ENCODE results near the gene LPP. TPM values are rescaled to one million over a fixed set of nuclear protein-coding genes. Genes with fewer than 3 reads are reported as not detected.

Gene LPP
- total and polyA plus RNA-seq, 4 donors = 11.1 to 219 (median 66.5) TPM

- ATAC-seq (ENCODE audit: insufficient read depth, low FRiP score) (no peak), DNase-seq (no peak)
- Histone ChIP-seq H3K9ac (ENCODE audit: insufficient read depth in 1 of 2, low read length in 2 of 2) (no peak overlapping the region), H3K9me3 (ENCODE audit: control insufficient read depth in 4 of 4, insufficient read depth in 3 of 4, low read length in 3 of 4) (no peaks in the 10 kb centered on the region), H3K4me1 (ENCODE audit: control insufficient read depth in 5 of 5, insufficient read depth in 5 of 5, low read length in 5 of 5) (peaks cover 5 to 34% (median 19%) of the 10 kb centered on the region in 5 donors), H3K4me3 (no peak overlapping the region), H3K27me3 (ENCODE audit: control insufficient read depth in 3 of 3, insufficient read depth in 3 of 3, low read length in 2 of 3) (no peaks in the 10 kb centered on the region), H3K36me3 (ENCODE audit: control insufficient read depth in 4 of 4, insufficient read depth in 4 of 4, low read length in 4 of 4) (no peaks in the 10 kb centered on the region), H3K27ac (ENCODE audit: low read depth in 1 of 2, low read length in 1 of 2) (no peak overlapping the region)
- 89 to 96% methylated on average over 3 of the region's 3 CpGs for WGBS, 2 donors
- TF ChIP-seq, protein P1, sequence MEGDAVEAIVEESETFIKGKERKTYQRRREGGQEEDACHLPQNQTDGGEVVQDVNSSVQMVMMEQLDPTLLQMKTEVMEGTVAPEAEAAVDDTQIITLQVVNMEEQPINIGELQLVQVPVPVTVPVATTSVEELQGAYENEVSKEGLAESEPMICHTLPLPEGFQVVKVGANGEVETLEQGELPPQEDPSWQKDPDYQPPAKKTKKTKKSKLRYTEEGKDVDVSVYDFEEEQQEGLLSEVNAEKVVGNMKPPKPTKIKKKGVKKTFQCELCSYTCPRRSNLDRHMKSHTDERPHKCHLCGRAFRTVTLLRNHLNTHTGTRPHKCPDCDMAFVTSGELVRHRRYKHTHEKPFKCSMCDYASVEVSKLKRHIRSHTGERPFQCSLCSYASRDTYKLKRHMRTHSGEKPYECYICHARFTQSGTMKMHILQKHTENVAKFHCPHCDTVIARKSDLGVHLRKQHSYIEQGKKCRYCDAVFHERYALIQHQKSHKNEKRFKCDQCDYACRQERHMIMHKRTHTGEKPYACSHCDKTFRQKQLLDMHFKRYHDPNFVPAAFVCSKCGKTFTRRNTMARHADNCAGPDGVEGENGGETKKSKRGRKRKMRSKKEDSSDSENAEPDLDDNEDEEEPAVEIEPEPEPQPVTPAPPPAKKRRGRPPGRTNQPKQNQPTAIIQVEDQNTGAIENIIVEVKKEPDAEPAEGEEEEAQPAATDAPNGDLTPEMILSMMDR (IDR thresholded peaks at IDR 0.05; ENCODE audit: control extremely low read depth, extremely low read depth) = no peak
Observed at GRCh38 chr3:188680605-188681004, 526.6 kb downstream of the LPP start.

DNA sequence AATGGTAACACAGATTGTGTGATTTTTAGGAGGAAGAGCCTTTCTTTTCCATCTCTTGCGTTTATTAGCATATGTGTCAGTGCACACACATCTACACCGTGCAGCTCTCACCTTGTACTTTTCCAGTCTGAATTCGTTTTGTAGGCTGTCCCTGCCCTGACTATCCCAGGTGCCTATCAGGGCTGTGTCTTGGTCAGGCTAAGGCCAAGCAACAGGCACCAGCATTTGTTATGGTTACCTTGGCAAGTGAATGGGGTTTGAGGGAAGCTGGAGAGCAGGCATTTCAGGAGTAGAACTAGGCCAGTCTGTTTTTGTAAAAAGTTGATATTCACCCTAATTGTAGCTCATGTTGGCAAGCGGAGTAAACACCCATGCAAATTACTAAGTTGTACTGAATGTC is 528.4 kb downstream of the LPP start:
- Histone ChIP-seq H3K9me3 (ENCODE audit: control insufficient read depth in 4 of 4, insufficient read depth in 3 of 4, low read length in 3 of 4) (no peaks in the 10 kb centered on the region), H3K4me3 (no peak overlapping the region), H3K36me3 (ENCODE audit: control insufficient read depth in 4 of 4, insufficient read depth in 4 of 4, low read length in 4 of 4) (no peaks in the 10 kb centered on the region), H3K9ac (ENCODE audit: insufficient read depth in 1 of 2, low read length in 2 of 2) (no peak overlapping the region), H3K27me3 (ENCODE audit: control insufficient read depth in 3 of 3, insufficient read depth in 3 of 3, low read length in 2 of 3) (no peaks in the 10 kb centered on the region), H3K27ac (ENCODE audit: low read depth in 1 of 2, low read length in 1 of 2) (peak overlapping the region; percentile 84 to 95), H3K4me1 (ENCODE audit: control insufficient read depth in 5 of 5, insufficient read depth in 5 of 5, low read length in 5 of 5) (peaks cover 5 to 47% (median 19%) of the 10 kb centered on the region in 5 donors)
- TF ChIP-seq, protein P1 (IDR thresholded peaks at IDR 0.05; ENCODE audit: control extremely low read depth, extremely low read depth) = no peak
- DNase-seq = no peak
- ATAC-seq (ENCODE audit: insufficient read depth, low FRiP score) = no peak
- 91 to 97% methylated on average over 4 of the region's 4 CpGs for WGBS, 2 donors

- peak; percentile 52 for ATAC-seq (ENCODE audit: insufficient read depth, low FRiP score)
- Histone ChIP-seq H3K9me3 (ENCODE audit: control insufficient read depth in 4 of 4, insufficient read depth in 3 of 4, low read length in 3 of 4) (no peaks in the 10 kb centered on the region), H3K9ac (ENCODE audit: insufficient read depth in 1 of 2, low read length in 2 of 2) (no peak overlapping the region), H3K36me3 (ENCODE audit: control insufficient read depth in 4 of 4, insufficient read depth in 4 of 4, low read length in 4 of 4) (no peaks in the 10 kb centered on the region), H3K4me3 (no peak overlapping the region), H3K27me3 (ENCODE audit: control insufficient read depth in 3 of 3, insufficient read depth in 3 of 3, low read length in 2 of 3) (no peaks in the 10 kb centered on the region), H3K27ac (ENCODE audit: low read depth in 1 of 2, low read length in 1 of 2) (peak overlapping the region; percentile 53 to 95), H3K4me1 (ENCODE audit: control insufficient read depth in 5 of 5, insufficient read depth in 5 of 5, low read length in 5 of 5) (peaks cover 5 to 50% (median 19%) of the 10 kb centered on the region in 5 donors)
- TF ChIP-seq, protein P1 (IDR thresholded peaks at IDR 0.05; ENCODE audit: control extremely low read depth, extremely low read depth) = no peak
- DNase-seq = no peak
- WGBS, 2 donors = 49 to 61% methylated on average over 3 of the region's 3 CpGs
Observed at GRCh38 chr3:188683032-188683521, 529.1 kb downstream of the LPP start.

GRCh38 chr3:188684276-188684675 is 530.3 kb downstream of the LPP start:
- no peak for DNase-seq
- Histone ChIP-seq H3K27ac (ENCODE audit: low read depth in 1 of 2, low read length in 1 of 2) (no peak overlapping the region), H3K4me3 (no peak overlapping the region), H3K9me3 (ENCODE audit: control insufficient read depth in 4 of 4, insufficient read depth in 3 of 4, low read length in 3 of 4) (no peaks in the 10 kb centered on the region), H3K36me3 (ENCODE audit: control insufficient read depth in 4 of 4, insufficient read depth in 4 of 4, low read length in 4 of 4) (no peaks in the 10 kb centered on the region), H3K4me1 (ENCODE audit: control insufficient read depth in 5 of 5, insufficient read depth in 5 of 5, low read length in 5 of 5) (peaks cover 5 to 56% (median 19%) of the 10 kb centered on the region in 5 donors), H3K9ac (ENCODE audit: insufficient read depth in 1 of 2, low read length in 2 of 2) (no peak overlapping the region), H3K27me3 (ENCODE audit: control insufficient read depth in 3 of 3, insufficient read depth in 3 of 3, low read length in 2 of 3) (no peaks in the 10 kb centered on the region)
- TF ChIP-seq, protein P1 (IDR thresholded peaks at IDR 0.05; ENCODE audit: control extremely low read depth, extremely low read depth) = no peak
- WGBS, 2 donors = 97 to 98% methylated on average over 2 of the region's 2 CpGs
- ATAC-seq (ENCODE audit: insufficient read depth, low FRiP score) = no peak
